Muscle layer of duodenum (tissue), 2 donors: ENCODE measurements around the gene ANKRD36C.
"Not testable (repeated sequence)": the region's sequence is repeated elsewhere in the genome, so short reads cannot be mapped to it uniquely, and the experiment has no call there.

Experiments used
- H3K27ac ChIP-seq: one replicate; pipeline ENCODE4 v1.7.0; 2013; ENCODE audit warnings: mild to moderate bottlenecking, low read length
- H3K27me3 ChIP-seq: one replicate; pipeline ENCODE4 v1.7.0; 2013; ENCODE audit warnings: low read depth, mild to moderate bottlenecking, control low read depth, low read length
- H3K36me3 ChIP-seq, 2 donors: one replicate each; pipeline ENCODE4 v1.7.0; 2013; ENCODE audit warnings: low read length in 2 of 2, control low read depth in 1 of 2, mild to moderate bottlenecking in 1 of 2; ENCODE audit not compliant: insufficient read depth in 2 of 2, control insufficient read depth in 1 of 2
- H3K4me1 ChIP-seq, 2 donors: one replicate each; pipeline ENCODE4 v1.7.0; 2013; ENCODE audit warnings: low read length in 2 of 2, mild to moderate bottlenecking in 2 of 2, control low read depth in 1 of 2, moderate library complexity in 1 of 2; ENCODE audit not compliant: insufficient read depth in 2 of 2, control insufficient read depth in 1 of 2
- H3K4me3 ChIP-seq, 2 donors: one replicate each; pipeline ENCODE4 v1.7.0; 2013; ENCODE audit warnings: low read length in 2 of 2, low read depth in 1 of 2, mild to moderate bottlenecking in 1 of 2
- H3K9me3 ChIP-seq, 2 donors: one replicate each; pipeline ENCODE4 v1.7.0; 2013; ENCODE audit warnings: low read length in 2 of 2, control low read depth in 1 of 2, mild to moderate bottlenecking in 1 of 2; ENCODE audit not compliant: control insufficient read depth in 1 of 2
- donor health status: healthy.

The ANKRD36C gene

GRCh38 chr2:95789385-95789784 lies 202.2 kb downstream of the ANKRD36C start:
- not testable (repeated sequence) for H3K27me3 ChIP-seq, H3K36me3 ChIP-seq, H3K9me3 ChIP-seq, H3K27ac ChIP-seq, H3K4me1 ChIP-seq, H3K4me3 ChIP-seq

- not testable (repeated sequence) for H3K9me3 ChIP-seq, H3K4me1 ChIP-seq, H3K27me3 ChIP-seq, H3K27ac ChIP-seq, H3K4me3 ChIP-seq, H3K36me3 ChIP-seq
Observed at GRCh38 chr2:95788642-95789041, 203.0 kb downstream of the ANKRD36C start.
